Activated CD8-positive, alpha-beta T cell treated with anti-CD3 and anti-CD28 coated beads, Interleukin-2, amount 10 ng/mL, durations not matched to agents 7 days and 5 days (primary cell): ENCODE results near the gene PYCARD. TPM values are rescaled to one million over a fixed set of nuclear protein-coding genes. Genes with fewer than 3 reads are reported as not detected.
"Not testable (repeated sequence)": the region's sequence is repeated elsewhere in the genome, so short reads cannot be mapped to it uniquely, and the experiment has no call there.

Experiments used
- ATAC-seq: fragments of 150-1000 bp; cut with Tn5 transposase; one replicate; pipeline ENCODE4 v1.10.0; 2021; ENCODE audit warnings: moderate library complexity
- CTCF ChIA-PET: fragments of 350-600 bp; sonication (Branson Sonifier 250); formaldehyde crosslinking; loops from one replicate; lab custom pipeline; 2021; ENCODE audit warnings: antibody characterized with exemption; lab: Charles Lee
- POLR2A ChIA-PET: fragments of 350-600 bp; sonication (Branson Sonifier 250); formaldehyde crosslinking; loops from one replicate; lab custom pipeline; 2021; ENCODE audit warnings: antibody characterized with exemption; lab: Charles Lee
- DNase-seq: peaks from one replicate; pipeline ENCODE4 v3.0.0-alpha.2; 2020
- H3K27ac Mint-ChIP-seq: one replicate; pipeline ENCODE4 v1.8.0; 2021; ENCODE audit warnings: mild to moderate bottlenecking, mixed read lengths
- H3K27me3 Mint-ChIP-seq: one replicate; pipeline ENCODE4 v1.8.0; 2021; ENCODE audit warnings: low read depth, mixed read lengths
- H3K36me3 Mint-ChIP-seq: one replicate; pipeline ENCODE4 v1.8.0; 2021; ENCODE audit warnings: low read depth, mixed read lengths
- H3K4me1 Mint-ChIP-seq: one replicate; pipeline ENCODE4 v1.8.0; 2021; ENCODE audit warnings: low read depth, mixed read lengths
- H3K4me3 Mint-ChIP-seq: one replicate; pipeline ENCODE4 v1.8.0; 2021; ENCODE audit warnings: mild to moderate bottlenecking, mixed read lengths
- H3K9me3 Mint-ChIP-seq: one replicate; pipeline ENCODE4 v1.8.0; 2022; ENCODE audit warnings: mixed read lengths; ENCODE audit not compliant: insufficient read depth
- total RNA-seq, 2 experiments: library from RNA; stranded (reverse); gene quantifications; one replicate each; pipeline ENCODE4 v1.2.3, GENCODE V29; 2021

Gene PYCARD
- total RNA-seq = 10 to 100 TPM; 97.7 to 99.5 TPM

DNA sequence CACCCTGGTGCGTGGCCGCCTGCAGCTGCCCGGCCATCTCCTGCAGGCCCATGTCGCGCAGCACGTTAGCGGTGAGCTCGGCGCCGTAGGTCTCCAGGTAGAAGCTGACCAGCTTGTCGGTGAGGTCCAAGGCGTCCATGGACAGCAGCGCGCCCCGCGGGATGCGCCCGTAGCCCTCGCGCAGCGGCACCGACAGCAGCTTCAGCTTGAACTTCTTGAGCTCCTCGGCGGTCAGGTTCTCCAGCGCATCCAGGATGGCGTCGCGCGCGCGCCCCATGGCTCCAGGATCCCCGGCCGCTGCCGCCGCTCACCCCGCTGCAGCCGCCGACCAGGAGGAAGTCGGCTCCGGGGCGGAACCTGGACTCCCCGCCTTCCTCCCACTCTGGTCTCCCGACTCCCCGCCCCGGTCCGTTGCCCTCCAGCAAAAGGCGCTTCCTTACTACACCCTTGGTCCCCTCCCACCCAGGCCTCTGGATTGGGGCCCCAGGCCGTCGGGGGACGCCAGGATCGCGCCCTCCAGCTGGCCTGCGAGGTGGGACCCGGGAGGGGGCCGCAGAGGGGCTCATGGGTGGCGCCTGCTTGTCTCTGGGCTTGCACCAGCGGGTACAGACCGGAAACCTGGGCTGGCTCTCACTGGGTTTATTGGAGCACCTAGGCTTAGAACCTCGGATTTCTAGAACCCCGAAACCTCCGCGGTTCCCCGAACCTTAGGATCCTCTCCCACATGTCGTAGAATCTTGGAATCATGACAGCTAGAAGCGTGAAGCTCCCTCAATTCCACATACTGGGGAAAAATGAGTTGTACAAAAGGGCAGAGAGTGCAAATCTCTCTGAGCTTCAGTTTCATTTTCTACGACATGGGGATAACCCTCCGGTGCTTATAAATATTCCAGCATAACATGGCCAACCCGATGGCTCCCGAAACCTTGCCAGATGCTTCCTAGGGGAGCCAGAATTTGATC, at the start of gene PYCARD:
PYCARD (minus strand) TSS at position 347 of the 962 bp plus-strand sequence; CDS start at position 277, 70 bp downstream.
- DNase-seq (peak; percentile 58), ATAC-seq (peak; percentile 37)
- Mint-ChIP-seq H3K4me1 (peaks cover 62% of the 10 kb centered on the region), H3K9me3 (no peaks in the 10 kb centered on the region), H3K27ac (peak within 1 kb of the TSS; percentile 64), H3K27me3 (no peaks in the 10 kb centered on the region), H3K36me3 (peaks cover 28% of the 10 kb centered on the region), H3K4me3 (peak within 1 kb of the TSS; percentile 89)
- CTCF ChIA-PET = interaction anchor here (0.6 to 4.9 kb wide), 14 partner anchors 10 to 666 kb away, joined by 3 to 42 read pairs (median 4); partner anchors contain the start of genes ARMC5, PYDC1 and ZNF843
- POLR2A ChIA-PET = interaction anchor here (1.1 to 7.1 kb wide), 10 partner anchors 7 to 670 kb away, joined by 3 to 87 read pairs (median 8); partner anchors contain the start of genes FUS, TRIM72, ZNF267 and ZNF843

DNA sequence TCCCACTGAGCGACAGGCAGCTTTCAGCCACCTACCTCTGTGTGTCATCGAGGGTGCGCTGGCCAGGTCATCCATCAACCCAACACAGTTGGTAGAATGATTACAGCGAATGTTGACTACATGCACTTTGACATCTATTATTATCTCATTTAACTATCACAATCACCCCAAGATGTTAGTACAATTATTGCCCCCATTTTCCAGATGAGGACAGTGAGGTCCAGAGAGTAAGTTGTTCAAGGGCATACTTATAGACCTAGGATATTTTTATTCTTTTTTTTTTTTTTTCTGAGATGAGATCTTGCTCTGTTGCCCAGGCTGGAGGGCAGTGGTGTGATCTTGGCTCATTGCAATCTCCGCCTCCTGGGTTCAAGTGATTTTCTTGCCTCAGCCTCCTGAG, 48.9 kb upstream of the PYCARD start:
- H3K4me3 Mint-ChIP-seq = no peak overlapping the region
- peak overlapping the region; percentile 78 for H3K27ac Mint-ChIP-seq
- H3K4me1 Mint-ChIP-seq = peaks cover 47% of the 10 kb centered on the region
- peaks cover 3% of the 10 kb centered on the region for H3K27me3 Mint-ChIP-seq
- H3K9me3 Mint-ChIP-seq = no peaks in the 10 kb centered on the region
- ChIA-PET POLR2A (no interaction called here), CTCF (no interaction called here)
- ATAC-seq = no peak
- peaks cover 12% of the 10 kb centered on the region for H3K36me3 Mint-ChIP-seq
- DNase-seq = no peak

DNA sequence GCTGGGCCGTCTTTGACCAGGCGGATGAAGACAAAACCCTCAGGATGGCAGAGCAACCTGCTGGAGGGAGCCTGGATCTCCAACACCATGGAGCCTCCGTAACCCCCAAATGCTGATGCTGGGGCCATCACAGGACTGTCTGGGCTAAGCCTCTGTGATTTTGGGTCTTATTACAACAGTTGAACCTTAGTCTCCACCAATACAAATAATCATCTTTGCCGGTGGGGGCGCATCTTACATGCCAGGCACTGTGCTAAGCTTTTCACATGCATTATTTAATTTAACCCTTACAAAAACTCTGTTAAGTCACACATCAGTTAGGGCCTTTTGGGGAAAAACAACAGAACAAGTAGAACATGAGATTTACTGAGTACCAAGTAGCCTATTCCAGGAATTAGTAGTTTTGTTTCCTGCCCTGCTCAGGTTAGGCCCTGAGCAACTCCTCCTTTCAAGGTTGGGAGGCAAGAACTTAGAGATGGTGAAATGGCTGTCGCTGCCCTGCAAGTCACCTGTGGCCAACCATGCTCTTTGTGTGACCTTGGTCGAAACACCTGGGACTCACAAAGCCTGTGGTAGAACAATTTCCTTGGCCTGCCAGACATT, 48.3 kb upstream of the PYCARD start:
- peak; percentile 57 for ATAC-seq
- H3K27me3 Mint-ChIP-seq = peaks cover 7% of the 10 kb centered on the region
- H3K9me3 Mint-ChIP-seq = no peaks in the 10 kb centered on the region
- peaks cover 12% of the 10 kb centered on the region for H3K36me3 Mint-ChIP-seq
- H3K4me3 Mint-ChIP-seq = no peak overlapping the region
- CTCF ChIA-PET = no interaction called here
- DNase-seq = peak; percentile 54
- peak overlapping the region; percentile 78 for H3K27ac Mint-ChIP-seq
- peaks cover 46% of the 10 kb centered on the region for H3K4me1 Mint-ChIP-seq
- POLR2A ChIA-PET = no interaction called here

DNA sequence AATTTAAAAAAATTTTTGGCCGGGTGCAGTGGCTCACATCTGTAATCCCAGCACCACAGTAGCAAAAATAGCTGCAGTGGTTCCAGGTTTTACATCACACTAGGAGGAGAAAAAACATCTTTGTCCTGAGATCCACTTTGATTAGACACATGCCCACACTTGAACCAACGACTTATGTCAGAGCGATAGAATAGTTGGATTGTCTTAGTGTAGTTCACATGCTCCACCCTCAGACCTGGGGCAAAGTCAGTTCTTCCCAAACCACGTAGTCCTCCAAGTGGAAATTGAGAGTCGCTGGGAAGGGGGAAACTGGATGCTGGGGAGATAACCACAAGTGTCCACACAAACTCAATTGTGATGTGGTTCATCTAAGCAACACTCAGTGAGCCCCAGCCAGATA, 45.8 kb upstream of the PYCARD start:
- H3K27me3 Mint-ChIP-seq = peaks cover 8% of the 10 kb centered on the region
- ChIA-PET CTCF (interaction anchor here (1.2 to 1.4 kb wide), 2 partner anchors 20 to 57 kb away, joined by 3 to 4 read pairs; no protein-coding TSS in a partner anchor), POLR2A (interaction anchor here (1.1 kb wide), 1 partner anchor 68 kb away, joined by 3 read pairs; the partner anchor contains the start of gene FUS)
- ATAC-seq = no peak
- peaks cover 36% of the 10 kb centered on the region for H3K4me1 Mint-ChIP-seq
- H3K27ac Mint-ChIP-seq = no peak overlapping the region
- no peak overlapping the region for H3K4me3 Mint-ChIP-seq
- peaks cover 9% of the 10 kb centered on the region for H3K36me3 Mint-ChIP-seq
- no peaks in the 10 kb centered on the region for H3K9me3 Mint-ChIP-seq
- no peak for DNase-seq

DNA sequence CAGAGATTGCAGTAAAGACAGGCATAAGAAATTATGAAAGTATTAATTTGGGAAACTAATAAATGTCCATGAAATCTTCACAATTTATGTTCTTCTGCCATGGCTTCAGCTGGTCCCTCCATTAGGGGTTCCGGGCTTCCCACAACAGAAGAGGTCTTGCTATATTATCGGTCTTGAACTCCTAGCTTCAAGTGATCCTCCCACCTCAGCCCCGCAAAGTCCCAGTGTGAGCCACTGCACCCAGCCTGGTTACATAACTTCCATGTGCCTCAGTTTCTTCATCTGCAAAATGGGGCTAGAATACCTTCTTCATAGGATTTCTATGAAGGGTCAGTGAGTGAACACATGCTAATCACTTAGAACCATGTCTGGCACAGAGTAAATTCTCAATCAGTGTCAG, 43.7 kb upstream of the PYCARD start:
- H3K27ac Mint-ChIP-seq = no peak overlapping the region
- no peaks in the 10 kb centered on the region for H3K9me3 Mint-ChIP-seq
- ChIA-PET POLR2A (no interaction called here), CTCF (no interaction called here)
- H3K27me3 Mint-ChIP-seq = peaks cover 11% of the 10 kb centered on the region
- H3K4me3 Mint-ChIP-seq = no peak overlapping the region
- no peak for DNase-seq
- no peak for ATAC-seq
- peaks cover 16% of the 10 kb centered on the region for H3K4me1 Mint-ChIP-seq
- H3K36me3 Mint-ChIP-seq = peaks cover 4% of the 10 kb centered on the region

DNA sequence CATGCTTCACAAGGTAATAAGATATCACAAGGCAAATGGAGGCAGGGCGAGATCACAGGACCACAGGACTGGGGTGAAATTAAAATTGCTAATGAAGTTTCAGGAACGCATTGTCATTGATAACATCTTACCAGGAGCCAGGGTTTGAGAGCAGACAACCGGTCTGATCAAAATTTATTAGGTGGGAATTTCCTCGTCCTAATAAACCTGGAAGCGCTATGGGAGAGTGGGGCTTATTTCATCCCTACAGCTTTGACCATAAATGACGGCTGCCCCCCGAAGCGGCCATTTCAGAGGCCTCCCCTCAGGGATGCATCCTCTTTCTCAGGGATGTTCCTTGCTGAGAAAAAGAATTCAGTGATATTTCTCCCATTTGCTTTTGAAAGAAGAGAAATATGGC, 43.0 kb upstream of the PYCARD start:
- H3K27me3 Mint-ChIP-seq = peaks cover 13% of the 10 kb centered on the region
- POLR2A ChIA-PET, H3K4me1 Mint-ChIP-seq, H3K4me3 Mint-ChIP-seq, DNase-seq, H3K27ac Mint-ChIP-seq, H3K9me3 Mint-ChIP-seq, ATAC-seq, H3K36me3 Mint-ChIP-seq, CTCF ChIA-PET: not testable (repeated sequence)

DNA sequence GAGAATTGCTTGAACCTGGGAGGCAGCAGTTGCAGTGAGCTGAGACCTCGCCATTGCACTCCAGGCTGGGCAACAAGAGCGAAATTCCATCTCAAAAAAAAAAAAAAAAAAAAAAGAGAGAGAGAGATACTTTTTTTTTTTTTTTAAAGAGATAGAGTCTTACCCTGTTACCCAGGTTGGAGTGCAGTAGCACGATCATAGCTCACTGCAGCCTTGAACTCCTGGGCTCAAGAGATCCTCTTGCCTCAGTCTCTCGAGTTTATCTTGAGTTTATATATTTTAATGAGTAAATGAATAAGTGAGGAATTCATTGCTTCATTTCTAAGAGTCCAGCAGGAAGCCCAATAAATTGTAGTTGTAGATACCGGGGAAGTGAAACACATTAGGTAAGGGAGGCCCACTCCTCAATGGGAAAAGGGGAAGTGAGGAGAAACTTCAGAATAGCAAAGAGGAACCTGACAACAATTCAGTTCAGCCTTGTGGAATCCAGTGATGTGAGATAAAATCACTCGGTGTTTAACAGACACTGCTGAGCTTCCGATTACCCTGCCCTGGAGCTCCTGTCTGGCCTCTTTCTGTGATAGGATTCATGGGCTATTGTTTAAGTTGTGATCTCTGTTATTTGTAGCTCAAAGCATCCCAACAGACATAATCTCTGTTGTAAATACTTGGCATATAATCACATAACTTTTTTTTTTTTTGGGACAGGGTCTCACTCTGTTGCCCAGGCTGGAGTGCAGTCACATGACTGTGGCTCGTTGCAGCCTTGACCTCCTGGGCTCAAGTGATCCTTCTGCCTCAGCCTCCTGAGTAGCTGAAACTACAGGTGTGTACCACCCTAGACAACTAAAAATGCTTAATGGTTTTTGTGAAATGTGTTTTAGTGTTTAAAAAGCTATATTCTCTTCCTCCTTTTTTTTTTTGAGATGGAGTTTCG, 41.4 kb upstream of the PYCARD start:
- peaks cover 13% of the 10 kb centered on the region for H3K27me3 Mint-ChIP-seq
- no peak overlapping the region for H3K4me3 Mint-ChIP-seq
- H3K9me3 Mint-ChIP-seq = no peaks in the 10 kb centered on the region
- H3K27ac Mint-ChIP-seq = no peak overlapping the region
- ATAC-seq = no peak
- no peak for DNase-seq
- POLR2A ChIA-PET = interaction anchor here (0.7 to 1.3 kb wide), 2 partner anchors 15 to 29 kb away, joined by 3 to 4 read pairs; no protein-coding TSS in a partner anchor
- CTCF ChIA-PET = no interaction called here
- H3K4me1 Mint-ChIP-seq = no peaks in the 10 kb centered on the region
- no peaks in the 10 kb centered on the region for H3K36me3 Mint-ChIP-seq

DNA sequence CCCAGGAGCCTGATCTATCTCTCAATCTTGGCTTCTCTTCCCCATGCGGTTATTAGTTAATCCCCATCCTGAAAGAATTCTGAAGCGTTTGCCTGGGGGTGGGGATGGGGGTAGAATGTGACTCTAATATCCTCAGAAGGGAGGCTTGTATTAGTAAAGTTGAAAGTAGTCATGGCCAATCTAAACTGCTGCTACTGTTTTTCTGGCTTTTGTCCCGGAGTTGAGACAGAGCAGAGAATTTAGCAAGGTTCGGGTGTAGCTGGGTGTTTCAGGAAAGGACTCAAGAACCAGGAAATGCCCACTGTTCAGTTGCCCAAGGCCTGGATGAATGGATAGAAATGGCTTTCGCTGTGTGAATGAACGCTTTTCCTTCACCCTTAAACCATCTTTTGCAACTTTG, 39.6 kb upstream of the PYCARD start:
- Mint-ChIP-seq H3K9me3 (no peaks in the 10 kb centered on the region), H3K27ac (no peak overlapping the region), H3K27me3 (peaks cover 10% of the 10 kb centered on the region), H3K4me1 (no peaks in the 10 kb centered on the region), H3K4me3 (no peak overlapping the region), H3K36me3 (no peaks in the 10 kb centered on the region)
- DNase-seq = no peak
- no peak for ATAC-seq
- ChIA-PET POLR2A (no interaction called here), CTCF (no interaction called here)

DNA sequence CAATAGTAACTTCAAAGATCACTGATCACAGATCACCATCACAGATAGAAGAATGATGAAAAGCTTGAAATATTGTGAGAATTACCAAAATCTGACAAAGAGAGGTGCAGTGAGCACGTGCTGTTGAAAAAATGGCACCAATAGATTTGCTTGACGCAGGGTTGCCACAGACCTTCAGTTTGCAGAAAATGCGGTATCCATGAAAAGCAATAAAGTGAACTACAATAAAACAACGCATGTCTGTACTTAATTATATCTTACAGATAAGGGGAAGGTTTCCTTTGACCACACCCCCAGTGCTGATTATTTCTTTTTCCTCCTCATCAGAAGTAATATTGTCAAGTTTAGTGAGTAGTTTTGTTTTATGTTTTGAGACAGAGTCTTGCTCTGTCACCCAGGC, 35.5 kb upstream of the PYCARD start:
- DNase-seq (no peak), ATAC-seq (no peak)
- H3K9me3 Mint-ChIP-seq = no peaks in the 10 kb centered on the region
- no peaks in the 10 kb centered on the region for H3K4me1 Mint-ChIP-seq
- ChIA-PET CTCF (no interaction called here), POLR2A (interaction anchor here (0.6 kb wide), 1 partner anchor 24 kb away, joined by 3 read pairs; no protein-coding TSS in a partner anchor)
- H3K27me3 Mint-ChIP-seq = peaks cover 11% of the 10 kb centered on the region
- no peaks in the 10 kb centered on the region for H3K36me3 Mint-ChIP-seq
- H3K27ac Mint-ChIP-seq = no peak overlapping the region
- H3K4me3 Mint-ChIP-seq = no peak overlapping the region

DNA sequence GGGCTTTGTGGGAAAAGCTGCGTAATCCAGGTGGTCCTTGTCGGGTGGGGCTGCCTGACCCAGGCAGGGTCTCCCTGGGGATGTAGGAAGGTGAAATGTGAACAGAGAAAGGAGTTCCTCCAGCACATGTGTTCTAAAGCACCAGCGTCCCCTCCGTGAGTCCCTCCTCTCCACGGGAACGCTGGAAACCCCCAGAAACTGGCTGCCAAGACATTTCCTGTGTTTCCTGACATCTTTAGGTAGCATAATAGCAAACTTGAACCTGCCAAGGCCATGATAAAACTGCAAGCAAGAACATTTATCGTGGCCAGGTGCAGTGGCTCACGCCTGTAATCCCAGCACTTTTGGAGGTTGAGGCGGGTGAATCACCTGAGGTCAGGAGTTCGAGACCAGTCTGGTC, 26.9 kb upstream of the PYCARD start:
- H3K27me3 Mint-ChIP-seq = peaks cover 7% of the 10 kb centered on the region
- no peak overlapping the region for H3K4me3 Mint-ChIP-seq
- ATAC-seq (no peak), DNase-seq (no peak)
- H3K4me1 Mint-ChIP-seq = no peaks in the 10 kb centered on the region
- POLR2A ChIA-PET = no interaction called here
- CTCF ChIA-PET = no interaction called here
- H3K27ac Mint-ChIP-seq = no peak overlapping the region
- H3K36me3 Mint-ChIP-seq = no peaks in the 10 kb centered on the region
- no peaks in the 10 kb centered on the region for H3K9me3 Mint-ChIP-seq

DNA sequence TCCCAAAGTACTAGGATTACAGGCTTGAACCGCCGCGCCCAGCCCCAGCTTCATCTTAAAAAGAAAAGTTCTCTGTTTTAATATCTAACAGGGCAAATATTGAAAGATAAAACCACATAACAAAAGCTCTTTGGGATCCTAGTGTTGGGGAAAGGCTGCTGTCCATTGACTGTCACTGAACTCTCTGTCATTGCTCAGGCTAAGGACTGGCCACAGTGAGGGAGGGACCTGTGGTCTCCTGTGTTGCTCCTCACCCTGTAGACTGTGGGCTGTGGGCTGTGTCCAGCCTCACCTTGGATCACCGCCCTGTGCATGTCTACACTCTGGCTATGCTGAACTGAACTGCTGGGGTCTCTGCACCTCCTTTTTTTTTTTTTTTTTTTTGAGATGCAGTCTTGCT, 25.6 kb upstream of the PYCARD start:
- no peak for DNase-seq
- CTCF ChIA-PET = interaction anchor here (1.1 kb wide), 1 partner anchor 26 kb away, joined by 3 read pairs; the partner anchor contains the start of gene PYCARD
- H3K4me1 Mint-ChIP-seq = no peaks in the 10 kb centered on the region
- H3K27me3 Mint-ChIP-seq = peaks cover 2% of the 10 kb centered on the region
- ATAC-seq = no peak
- no peaks in the 10 kb centered on the region for H3K9me3 Mint-ChIP-seq
- POLR2A ChIA-PET = no interaction called here
- H3K27ac Mint-ChIP-seq = no peak overlapping the region
- no peaks in the 10 kb centered on the region for H3K36me3 Mint-ChIP-seq
- no peak overlapping the region for H3K4me3 Mint-ChIP-seq
